Measurements from ENCODE around the gene C9orf78. TPM values are rescaled to one million over a fixed set of nuclear protein-coding genes. Genes with fewer than 3 reads are reported as not detected.
A peak's percentile ranks its signal among the peaks of the same experiment; 100 is the strongest.

The C9orf78 gene
- polyA plus RNA-seq, 1 donor (not counting 4 experiments of a cell fraction or from before 2014, with no cell fraction given), result 66.5 TPM

- DNase-seq (ENCODE audit: low read depth, low spot score) (no peak), FAIRE-seq (no peak)
- Histone ChIP-seq H3K79me2 (ENCODE audit: control insufficient read depth, insufficient read depth, low read length) (peaks cover 12% of the 10 kb centered on the region), H3K27me3 (ENCODE audit: control insufficient read depth, extremely low read depth, insufficient read depth, low read length) (no peaks in the 10 kb centered on the region), H2AFZ (ENCODE audit: control insufficient read depth, low read length) (no peak overlapping the region), H3K27ac (ENCODE audit: control insufficient read depth, insufficient read depth, low read length) (no peak overlapping the region), H3K4me3 (ENCODE audit: control insufficient read depth in 2 of 3, extremely low read depth in 1 of 3, insufficient read depth in 2 of 3, low read depth in 1 of 3, low read length in 3 of 3) (no peak overlapping the region), H3K4me1 (ENCODE audit: control insufficient read depth, extremely low read depth, insufficient read depth, low read length) (peaks cover 13% of the 10 kb centered on the region), H3K9me3 (ENCODE audit: control insufficient read depth, low read depth, low read length) (no peaks in the 10 kb centered on the region), H3K4me2 (ENCODE audit: control insufficient read depth, extremely low read depth, insufficient read depth, low read depth, low read length) (no peak overlapping the region), H3K9me1 (ENCODE audit: control insufficient read depth, extremely low read depth, insufficient read depth, low read length) (no peaks in the 10 kb centered on the region), H4K20me1 (ENCODE audit: control insufficient read depth, extremely low read depth, insufficient read depth, low read length) (no peaks in the 10 kb centered on the region), H3K9ac (ENCODE audit: control insufficient read depth, extremely low read depth, insufficient read depth, low read length) (no peak overlapping the region), H3K36me3 (ENCODE audit: control insufficient read depth in 2 of 2, extremely low read depth in 1 of 2, insufficient read depth in 2 of 2, low read length in 2 of 2) (no peaks in the 10 kb centered on the region)
- dilution Hi-C loops (cut with MboI; ENCODE audit: extremely low pct_ligation_motif_present, low sequenced_read_pairs), result no loop called here
- TF ChIP-seq EZH2 (IDR thresholded peaks at IDR 0.05; ENCODE audit: low read length) (no peak), CTCF (optimal IDR thresholded peaks at IDR 0.05 in 1 of 3, IDR thresholded peaks at IDR 0.05 in 1 of 3, conservative IDR thresholded peaks at IDR 0.05 in 1 of 3; ENCODE audit: extremely low read depth in 1 of 3, insufficient read depth in 2 of 3, low read length in 3 of 3) (no peak)
Observed at GRCh38 chr9:129838707-129839259, 3.7 kb upstream of the C9orf78 start.

- Histone ChIP-seq H3K27ac (ENCODE audit: control insufficient read depth, insufficient read depth, low read length) (peak overlapping the region; percentile 63), H3K9me1 (ENCODE audit: control insufficient read depth, extremely low read depth, insufficient read depth, low read length) (no peaks in the 10 kb centered on the region), H3K4me1 (ENCODE audit: control insufficient read depth, extremely low read depth, insufficient read depth, low read length) (peaks cover 15% of the 10 kb centered on the region), H2AFZ (ENCODE audit: control insufficient read depth, low read length) (peak overlapping the region; percentile 76), H4K20me1 (ENCODE audit: control insufficient read depth, extremely low read depth, insufficient read depth, low read length) (no peaks in the 10 kb centered on the region), H3K4me2 (ENCODE audit: control insufficient read depth, extremely low read depth, insufficient read depth, low read depth, low read length) (peak overlapping the region; percentile 98), H3K9ac (ENCODE audit: control insufficient read depth, extremely low read depth, insufficient read depth, low read length) (peak overlapping the region; percentile 93), H3K4me3 (ENCODE audit: control insufficient read depth in 2 of 3, extremely low read depth in 1 of 3, insufficient read depth in 2 of 3, low read depth in 1 of 3, low read length in 3 of 3) (peak overlapping the region; percentile 76 to 99 (median 99)), H3K27me3 (ENCODE audit: control insufficient read depth, extremely low read depth, insufficient read depth, low read length) (no peaks in the 10 kb centered on the region), H3K9me3 (ENCODE audit: control insufficient read depth, low read depth, low read length) (no peaks in the 10 kb centered on the region), H3K79me2 (ENCODE audit: control insufficient read depth, insufficient read depth, low read length) (peaks cover 18% of the 10 kb centered on the region), H3K36me3 (ENCODE audit: control insufficient read depth in 2 of 2, extremely low read depth in 1 of 2, insufficient read depth in 2 of 2, low read length in 2 of 2) (peaks cover 1 to 5% of the 10 kb centered on the region in 2 experiments)
- FAIRE-seq (no peak), DNase-seq (ENCODE audit: low read depth, low spot score) (no peak)
- dilution Hi-C loops (cut with MboI; ENCODE audit: extremely low pct_ligation_motif_present, low sequenced_read_pairs), result no loop called here
- TF ChIP-seq EZH2 (IDR thresholded peaks at IDR 0.05; ENCODE audit: low read length) (no peak), CTCF (optimal IDR thresholded peaks at IDR 0.05 in 1 of 3, IDR thresholded peaks at IDR 0.05 in 1 of 3, conservative IDR thresholded peaks at IDR 0.05 in 1 of 3; ENCODE audit: extremely low read depth in 1 of 3, insufficient read depth in 2 of 3, low read length in 3 of 3) (no peak)
Observed at GRCh38 chr9:129836311-129837007, 1.4 kb upstream of the C9orf78 start.
